ENCODE data around the gene MAP3K7.

GRCh38 chr6:90574610-90575009 is 12.3 kb downstream of the MAP3K7 start:
- no peak for TF ChIP-seq EZH2 (IDR thresholded peaks at IDR 0.05; ENCODE audit: low read depth)
- no peak for TF ChIP-seq CTCF (conservative IDR thresholded peaks at IDR 0.05)
